ENCODE data around the gene ARHGEF11.

The ARHGEF11 gene

DNA sequence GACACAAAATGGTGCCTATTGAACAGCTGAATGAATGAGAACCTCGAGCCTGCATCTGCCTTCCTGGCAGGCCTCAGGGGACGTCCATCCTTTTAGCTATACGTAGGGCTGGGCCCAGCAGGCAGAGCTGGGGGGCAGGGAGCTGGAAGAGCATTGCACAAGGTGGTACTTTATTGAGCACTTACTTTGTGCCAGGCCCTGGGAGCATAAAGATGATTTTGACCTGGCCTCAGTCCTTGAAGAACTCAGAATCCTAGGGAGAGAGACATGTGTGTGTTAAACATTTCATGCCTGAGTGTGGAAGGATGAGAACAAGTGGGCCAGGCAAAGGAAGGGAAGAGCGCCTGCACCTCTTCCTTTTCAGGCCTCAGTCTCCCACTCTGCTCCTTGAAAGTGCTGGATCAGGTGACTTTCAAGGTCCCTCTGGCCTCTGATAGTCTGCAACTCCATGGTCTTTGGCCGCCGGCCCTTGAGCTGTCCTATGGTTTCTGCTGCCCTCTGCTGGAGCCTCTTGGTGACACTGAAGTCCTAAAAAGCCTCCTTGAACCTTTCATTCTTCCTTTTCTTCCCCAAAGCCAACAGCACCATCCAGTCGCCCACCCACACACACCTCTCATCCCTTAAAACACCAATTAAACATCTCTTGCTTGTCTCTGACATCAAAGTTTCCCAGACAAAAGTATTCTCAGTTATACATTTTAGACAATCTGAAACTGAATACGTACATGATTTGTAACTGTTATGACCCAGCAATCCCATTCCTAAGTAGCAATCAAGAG lies 155.6 kb downstream of the ARHGEF11 start:
- DNase-seq = peak; percentile 72

DNA sequence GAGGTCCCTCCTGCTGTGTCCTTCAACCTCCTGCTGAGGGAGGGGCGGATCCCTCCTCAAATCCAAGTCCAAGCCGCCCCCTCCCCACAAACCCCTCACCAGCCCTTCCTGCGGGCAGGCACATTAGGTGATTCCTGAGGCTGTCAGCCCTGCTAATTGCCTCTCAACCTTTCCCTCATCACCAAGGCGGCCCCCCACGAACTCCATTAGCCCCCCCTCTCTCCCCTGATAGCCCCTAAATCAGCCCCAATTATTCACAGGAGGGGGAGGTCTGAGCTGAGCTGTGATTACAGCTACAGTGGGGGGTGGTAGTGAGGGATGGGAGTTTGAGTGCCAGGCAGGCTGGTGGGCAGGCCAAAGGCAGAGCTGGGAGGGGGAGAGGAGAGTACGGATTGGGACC lies 157.8 kb downstream of the ARHGEF11 start:
- no peak for DNase-seq

DNA sequence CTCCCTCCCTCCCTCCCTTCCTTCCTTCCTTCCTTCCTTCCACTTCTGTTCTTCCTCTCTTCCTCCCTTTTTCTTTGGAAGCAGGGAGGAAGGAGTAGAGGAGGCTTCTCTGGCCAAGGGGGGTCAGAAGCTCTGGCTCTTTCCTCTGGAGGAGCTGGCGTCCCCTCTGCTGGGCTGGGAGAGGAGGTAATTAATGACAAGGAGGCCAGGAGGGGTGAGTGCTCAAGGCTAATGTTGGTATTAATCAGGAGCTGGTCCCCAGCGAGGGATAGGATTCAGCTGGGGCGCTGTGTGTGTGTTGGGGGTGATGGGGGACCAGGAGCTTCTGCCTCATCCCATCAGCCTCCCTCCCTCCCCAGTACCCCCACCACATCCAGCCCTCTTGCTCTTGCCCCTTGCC lies 158.2 kb downstream of the ARHGEF11 start:
- no peak for DNase-seq

DNA sequence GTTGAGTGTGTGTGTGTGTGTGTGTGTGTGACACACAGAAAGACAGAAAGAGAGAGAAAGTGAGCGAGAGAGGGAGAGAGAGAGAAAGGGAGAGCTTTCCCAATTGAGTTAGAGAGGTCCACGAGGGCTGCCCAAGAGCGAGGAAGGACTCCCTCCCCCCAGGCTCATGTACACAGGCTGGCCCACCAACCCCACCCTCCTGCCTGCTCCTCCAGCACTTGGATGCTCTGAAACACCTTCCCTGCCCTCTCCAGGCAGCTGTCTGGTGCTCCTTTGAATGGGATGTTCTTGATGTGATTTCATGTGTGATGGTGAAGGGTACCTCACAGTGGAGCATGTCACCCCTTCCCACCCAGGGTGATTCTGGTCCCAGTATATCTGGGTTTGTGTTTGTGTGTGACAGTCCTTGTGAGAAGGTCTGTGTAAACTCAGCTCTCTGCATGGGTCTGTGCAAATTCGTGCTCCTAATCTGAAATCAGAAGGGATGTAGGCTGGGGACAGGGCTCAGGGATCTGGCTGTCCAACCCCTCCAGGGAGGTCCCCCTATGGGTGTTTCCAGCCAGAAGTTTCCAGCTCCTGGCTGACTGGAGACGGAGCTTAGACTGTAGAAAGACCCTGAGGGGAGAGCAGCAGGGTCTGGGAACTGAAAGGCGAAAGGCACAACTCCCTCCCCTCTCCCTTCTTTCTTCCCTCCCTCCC lies 158.8 kb downstream of the ARHGEF11 start:
- DNase-seq = no peak

DNA sequence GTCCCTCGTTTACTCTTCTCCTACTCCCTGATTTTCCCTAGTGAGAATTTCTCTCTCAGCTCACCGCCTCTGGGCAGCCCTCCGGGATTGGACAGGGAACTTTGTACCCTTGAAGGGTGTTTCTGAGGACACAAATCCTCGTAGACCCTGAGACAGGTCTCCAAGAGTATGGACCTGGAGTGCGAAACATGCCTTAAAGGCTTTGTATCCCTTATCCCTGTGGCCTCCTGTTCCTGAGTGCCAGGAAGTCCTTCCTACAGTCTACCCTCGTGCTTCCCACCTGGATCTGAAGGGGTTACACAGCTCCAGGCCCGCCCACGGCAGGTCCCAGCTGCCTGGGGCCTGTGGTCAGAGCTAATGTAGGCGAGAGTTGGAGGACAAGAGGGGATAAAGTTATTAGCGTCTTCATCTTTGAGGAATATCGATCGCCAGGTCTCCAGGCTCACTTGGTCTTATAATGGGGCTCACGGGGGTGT lies 159.6 kb downstream of the ARHGEF11 start:
- DNase-seq = no peak

DNA sequence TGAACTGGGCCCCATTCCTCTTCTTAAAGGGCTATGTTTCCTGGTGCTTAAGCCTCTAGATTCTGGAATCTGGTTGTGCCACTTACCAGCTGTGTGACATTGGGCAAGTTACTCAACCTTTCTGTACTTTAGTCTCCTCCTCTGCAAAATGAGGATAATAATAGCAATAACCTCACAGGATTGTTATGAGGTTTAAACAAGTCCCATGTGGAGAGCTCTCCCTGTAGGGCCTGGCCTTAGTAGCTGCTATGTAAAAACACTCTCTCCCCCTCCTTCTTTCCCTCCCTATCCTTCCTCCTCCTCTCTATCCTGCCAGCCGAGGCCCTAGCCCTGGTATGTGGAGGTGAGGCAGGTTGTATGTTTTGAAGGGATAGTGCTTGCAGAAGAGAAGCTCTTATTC lies 160.2 kb downstream of the ARHGEF11 start:
- DNase-seq = no peak

All from HCEC 1CT (cell line).